PC-3 (cell line): Measurements from ENCODE around the gene ZFYVE28. TPM values are rescaled to one million over a fixed set of nuclear protein-coding genes. Genes with fewer than 3 reads are reported as not detected.

Source experiments
- ATAC-seq: fragments of 200-7000 bp; cut with Tn5 transposase; 2 replicates; pipeline ENCODE4 v1.9.1; 2020; ENCODE audit warnings: mild to moderate bottlenecking, moderate library complexity
- BruUV-seq: library from RNA; stranded (reverse); fragments of 400-500 nt; replicated peaks from 2 replicates; lab custom pipeline; 2021; lab: Mats Ljungman, UMichigan
- CTCF ChIA-PET: fragments of 300-600 bp; sonication (Branson Sonifier 250); formaldehyde crosslinking; loops from one replicate; lab custom pipeline; 2022; ENCODE audit warnings: antibody characterized with exemption; lab: Charles Lee
- POLR2A ChIA-PET: fragments of 300-600 bp; sonication (Branson Sonifier 250); formaldehyde crosslinking; loops from one replicate; lab custom pipeline; 2022; ENCODE audit warnings: antibody characterized with exemption; ENCODE audit not compliant: unreplicated experiment; lab: Charles Lee
- DNase-seq: peaks from one replicate; pipeline ENCODE4 v3.0.0-alpha.2; 2015
- H2AFZ ChIP-seq: fragments of 300-600 bp; sonication (generic); 2 replicates; pipeline ENCODE4 v1.6.0; 2016; ENCODE audit warnings: antibody characterized with exemption, low read length
- H3F3A ChIP-seq: fragments of 300-600 bp; sonication (generic); one replicate; pipeline ENCODE4 v1.6.0; 2017; ENCODE audit warnings: antibody characterized with exemption, low read length, control low read depth, mild to moderate bottlenecking; ENCODE audit not compliant: unreplicated experiment
- H3K27ac ChIP-seq: fragments of 300-600 bp; sonication (generic); 2 replicates; pipeline ENCODE4 v1.5.1; 2016; ENCODE audit warnings: mild to moderate bottlenecking, low read length
- H3K27me3 ChIP-seq: fragments of 300-600 bp; sonication (generic); 2 replicates; pipeline ENCODE4 v1.6.1; 2016; ENCODE audit warnings: low read length, mixed read lengths
- H3K36me3 ChIP-seq: fragments of 300-600 bp; sonication (generic); 2 replicates; pipeline ENCODE4 v1.6.1; 2016; ENCODE audit warnings: low read depth, mixed run types, low read length, mixed read lengths
- H3K4me1 ChIP-seq: fragments of 300-600 bp; sonication (generic); 2 replicates; pipeline ENCODE4 v1.5.1; 2016; ENCODE audit warnings: low read length; ENCODE audit not compliant: insufficient read depth
- H3K4me2 ChIP-seq: fragments of 300-600 bp; sonication (generic); 2 replicates; pipeline ENCODE4 v1.6.0; 2016; ENCODE audit warnings: low read length
- H3K4me3 ChIP-seq: fragments of 300-600 bp; sonication (generic); 2 replicates; pipeline ENCODE4 v1.5.1; 2016; ENCODE audit warnings: mild to moderate bottlenecking, low read length, mixed read lengths
- H3K79me2 ChIP-seq: fragments of 300-600 bp; sonication (generic); 2 replicates; pipeline ENCODE4 v1.6.1; 2017; ENCODE audit warnings: low read length, mixed read lengths
- H3K9ac ChIP-seq: fragments of 300-600 bp; sonication (generic); 2 replicates; pipeline ENCODE4 v1.6.0; 2016; ENCODE audit warnings: mild to moderate bottlenecking, low read length
- H3K9me2 ChIP-seq: fragments of 300-600 bp; sonication (generic); replicated peaks from 2 replicates; pipeline ENCODE4 v1.6.1; 2016; ENCODE audit warnings: mixed run types, low read length, mixed read lengths
- H3K9me3 ChIP-seq: fragments of 300-600 bp; sonication (generic); 2 replicates; pipeline ENCODE4 v1.6.1; 2016; ENCODE audit warnings: low read length, mixed read lengths
- H4K20me1 ChIP-seq: fragments of 300-600 bp; sonication (generic); 2 replicates; pipeline ENCODE4 v1.6.1; 2016; ENCODE audit warnings: low read length, mixed read lengths
- CTCF ChIP-seq: fragments of 300-600 bp; sonication (generic); conservative IDR thresholded peaks from 2 replicates; pipeline ENCODE4 v1.5.1; 2017; ENCODE audit warnings: antibody characterized with exemption, low read depth, mild to moderate bottlenecking, low read length
- EZH2 ChIP-seq: fragments of 300-600 bp; sonication (generic); IDR thresholded peaks from one replicate; pipeline ENCODE4 v1.6.1; 2017; ENCODE audit warnings: antibody characterized with exemption, mild to moderate bottlenecking, low read length; ENCODE audit not compliant: unreplicated experiment
- EZH2phosphoT487 ChIP-seq: fragments of 300-600 bp; sonication (generic); IDR thresholded peaks from 2 replicates; pipeline ENCODE4 v1.6.1; 2018; ENCODE audit warnings: mild to moderate bottlenecking, antibody characterized with exemption, low read length, borderline replicate concordance
- intact Hi-C: fragments of 100-400 bp; cut with micrococcal nuclease; formaldehyde crosslinking; loops from 2 replicates; pipeline ENCODE4 v1.9.0; 2023
- total RNA-seq: library from RNA; depleted of rRNA; stranded (reverse); fragments of >200 nt; gene quantifications from 2 replicates; pipeline ENCODE4 v1.2.3, GENCODE V29; 2014

The ZFYVE28 gene
- total RNA-seq, 1 experiment from 2014 or later = 8.0 TPM

- Histone ChIP-seq H3F3A (no peaks in the 10 kb centered on the region), H3K9ac (no peak overlapping the region), H3K9me3 (no peaks in the 10 kb centered on the region), H4K20me1 (peaks cover 5% of the 10 kb centered on the region), H3K4me3 (no peak overlapping the region), H3K4me1 (no peaks in the 10 kb centered on the region; the same call in 1 of the 2 replicates), H3K36me3 (no peaks in the 10 kb centered on the region), H3K79me2 (peaks cover 10% of the 10 kb centered on the region), H3K27ac (no peak overlapping the region), H3K4me2 (no peak overlapping the region), H3K27me3 (no peaks in the 10 kb centered on the region), H3K9me2 (no peaks in the 10 kb centered on the region), H2AFZ (no peak overlapping the region)
- ATAC-seq (no peak), DNase-seq (no peak)
- no TSS peak for BruUV-seq
- CTCF ChIA-PET = no interaction called here
- POLR2A ChIA-PET = no interaction called here
- intact Hi-C loops = no loop called here
- no peak for TF ChIP-seq EZH2phosphoT487
Observed at GRCh38 chr4:2245787-2246275, 172.6 kb downstream of the ZFYVE28 start.

GRCh38 chr4:2245057-2245786, 173.2 kb downstream of the ZFYVE28 start:
- ATAC-seq = no peak
- H3F3A ChIP-seq = no peaks in the 10 kb centered on the region
- H3K27me3 ChIP-seq = no peaks in the 10 kb centered on the region
- no peaks in the 10 kb centered on the region for H3K9me2 ChIP-seq
- no peak for DNase-seq
- peaks cover 16% of the 10 kb centered on the region for H3K79me2 ChIP-seq
- no peak overlapping the region for H3K4me3 ChIP-seq
- intact Hi-C loops = no loop called here
- H4K20me1 ChIP-seq = peaks cover 11% of the 10 kb centered on the region
- POLR2A ChIA-PET = no interaction called here
- no peak overlapping the region for H3K9ac ChIP-seq
- no peak overlapping the region for H3K27ac ChIP-seq
- no peaks in the 10 kb centered on the region for H3K9me3 ChIP-seq
- H3K4me2 ChIP-seq = no peak overlapping the region
- H3K4me1 ChIP-seq = peaks cover 5% of the 10 kb centered on the region; the same call in 1 of the 2 replicates
- CTCF ChIA-PET = no interaction called here
- H3K36me3 ChIP-seq = no peaks in the 10 kb centered on the region
- no TSS peak for BruUV-seq
- H2AFZ ChIP-seq = no peak overlapping the region
- TF ChIP-seq CTCF = no peak
- TF ChIP-seq EZH2 = no peak
- no peak for TF ChIP-seq EZH2phosphoT487

DNA sequence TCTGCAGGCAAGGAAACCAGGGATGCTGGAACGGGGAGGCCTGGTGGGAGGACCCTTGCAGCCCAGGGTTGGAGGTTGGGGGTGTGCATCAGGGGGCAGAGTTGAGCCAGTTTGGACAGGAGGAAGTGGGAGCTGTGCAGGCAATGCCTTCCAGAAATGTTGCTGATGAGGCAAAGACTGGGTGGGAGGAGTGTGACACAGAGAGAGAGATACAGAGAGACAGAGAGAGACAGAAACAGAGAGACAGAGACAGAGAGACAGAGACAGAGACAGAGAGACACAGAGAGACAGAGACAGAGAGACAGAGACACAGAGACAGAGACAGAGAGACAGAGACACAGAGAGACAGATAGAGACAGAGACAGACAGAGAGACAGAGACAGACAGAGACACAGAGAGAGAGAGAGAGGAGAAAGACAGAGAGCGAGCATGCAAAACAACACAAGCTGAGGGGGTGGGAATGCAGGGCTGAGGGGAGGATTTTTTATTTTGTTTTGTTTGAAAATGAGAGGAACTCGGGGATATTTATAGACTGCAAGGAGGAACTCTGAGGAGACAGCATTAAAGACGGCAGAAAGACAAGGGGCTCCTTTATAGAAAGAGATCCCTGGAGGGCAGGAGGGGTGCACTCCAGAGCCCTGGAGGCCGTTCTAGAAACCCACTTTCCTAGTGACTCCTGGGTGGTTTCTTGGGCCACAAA, 174.6 kb downstream of the ZFYVE28 start:
- ATAC-seq (no peak), DNase-seq (no peak)
- Histone ChIP-seq H3K27me3 (no peaks in the 10 kb centered on the region), H3K4me3 (no peak overlapping the region), H3K27ac (no peak overlapping the region), H4K20me1 (peaks cover 16% of the 10 kb centered on the region), H3K4me2 (no peak overlapping the region), H2AFZ (no peak overlapping the region), H3K9me2 (no peaks in the 10 kb centered on the region), H3K9me3 (no peaks in the 10 kb centered on the region), H3K79me2 (peaks cover 30% of the 10 kb centered on the region), H3K9ac (no peak overlapping the region), H3F3A (no peaks in the 10 kb centered on the region), H3K4me1 (peaks cover 16% of the 10 kb centered on the region; the same call in 1 of the 2 replicates), H3K36me3 (no peaks in the 10 kb centered on the region)
- BruUV-seq = no TSS peak
- CTCF ChIA-PET = interaction anchor here (0.5 kb wide), 1 partner anchor 365 kb away, joined by 4 read pairs; no protein-coding TSS in a partner anchor
- TF ChIP-seq EZH2 = no peak
- TF ChIP-seq EZH2phosphoT487 = no peak
- peak; percentile 24; the same call in 1 of the 2 replicates for TF ChIP-seq CTCF
- intact Hi-C loops = no loop called here
- POLR2A ChIA-PET = no interaction called here
